GM18519 (cell line): ENCODE results near the gene IGF1R.

ENCODE experiments used
- ATAC-seq: cut with Tn5 transposase; IDR thresholded peaks from one replicate; pipeline ENCODE4 v1.9.1; 2021; ENCODE audit warnings: mild to moderate bottlenecking, moderate library complexity; ENCODE audit not compliant: unreplicated experiment, low FRiP score

The IGF1R gene

GRCh38 chr15:98767692-98768091 is 119.4 kb downstream of the IGF1R start:
- ATAC-seq = no peak

GRCh38 chr15:98769867-98770266 is 121.5 kb downstream of the IGF1R start:
- no peak for ATAC-seq

DNA sequence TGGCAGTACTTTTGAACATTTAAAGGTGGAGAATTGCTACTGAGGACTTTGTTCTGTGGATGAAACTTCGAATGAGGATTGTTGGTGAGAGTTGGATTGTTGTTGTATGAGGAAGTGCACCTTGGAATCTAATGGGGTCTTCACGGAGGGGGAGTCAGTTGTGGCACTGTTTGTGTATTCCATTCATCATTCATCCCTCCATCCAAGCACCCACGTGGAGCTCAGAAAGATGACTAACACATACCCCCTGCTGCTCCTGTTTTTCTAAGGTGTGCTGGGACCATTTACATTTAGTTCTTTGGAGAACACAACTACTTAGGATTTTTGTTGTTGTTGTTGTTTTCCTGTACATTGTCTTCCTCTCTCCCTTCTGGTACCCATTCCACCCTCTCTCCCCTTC is 122.6 kb downstream of the IGF1R start:
- no peak for ATAC-seq

DNA sequence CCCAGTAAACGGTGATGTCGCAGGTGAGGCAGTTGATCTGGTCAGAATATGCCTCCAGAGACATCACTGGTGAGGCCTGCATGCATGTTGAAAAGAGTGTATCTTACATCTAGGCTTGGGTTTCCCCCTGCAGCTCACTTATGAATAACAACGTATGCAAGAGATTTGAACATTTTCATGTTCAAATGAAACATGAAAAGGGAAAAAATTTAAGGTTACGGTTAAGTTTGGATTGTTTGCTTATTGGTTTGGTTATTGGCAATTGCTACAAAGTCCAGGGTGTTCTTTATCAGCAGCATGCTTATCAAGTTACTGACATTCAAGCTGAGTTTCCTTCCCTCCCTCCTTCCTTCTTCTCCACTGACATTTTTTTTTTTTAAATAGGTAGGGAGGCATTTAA is 123.2 kb downstream of the IGF1R start:
- no peak for ATAC-seq

DNA sequence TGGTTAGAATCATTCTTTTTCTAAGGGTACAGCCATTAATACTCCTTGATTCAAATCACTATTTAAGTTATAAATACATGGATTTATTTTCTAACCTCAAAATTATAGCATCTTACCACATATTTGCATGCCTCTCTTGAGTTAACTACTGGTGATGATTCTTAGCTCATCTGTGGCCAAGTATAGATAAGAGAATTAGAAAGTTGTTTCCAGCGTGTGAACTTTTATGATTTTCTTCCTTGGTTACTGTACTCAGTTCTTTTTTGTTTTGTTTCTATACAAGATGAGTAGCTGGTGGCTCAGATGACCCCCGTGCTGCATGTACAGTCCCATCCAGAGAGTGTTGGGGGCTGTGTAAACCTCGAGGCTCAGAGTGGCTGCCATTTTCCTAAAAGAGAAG is 124.6 kb downstream of the IGF1R start:
- ATAC-seq = peak; percentile 32

GRCh38 chr15:98773616-98774015 is 125.3 kb downstream of the IGF1R start:
- no peak for ATAC-seq

DNA sequence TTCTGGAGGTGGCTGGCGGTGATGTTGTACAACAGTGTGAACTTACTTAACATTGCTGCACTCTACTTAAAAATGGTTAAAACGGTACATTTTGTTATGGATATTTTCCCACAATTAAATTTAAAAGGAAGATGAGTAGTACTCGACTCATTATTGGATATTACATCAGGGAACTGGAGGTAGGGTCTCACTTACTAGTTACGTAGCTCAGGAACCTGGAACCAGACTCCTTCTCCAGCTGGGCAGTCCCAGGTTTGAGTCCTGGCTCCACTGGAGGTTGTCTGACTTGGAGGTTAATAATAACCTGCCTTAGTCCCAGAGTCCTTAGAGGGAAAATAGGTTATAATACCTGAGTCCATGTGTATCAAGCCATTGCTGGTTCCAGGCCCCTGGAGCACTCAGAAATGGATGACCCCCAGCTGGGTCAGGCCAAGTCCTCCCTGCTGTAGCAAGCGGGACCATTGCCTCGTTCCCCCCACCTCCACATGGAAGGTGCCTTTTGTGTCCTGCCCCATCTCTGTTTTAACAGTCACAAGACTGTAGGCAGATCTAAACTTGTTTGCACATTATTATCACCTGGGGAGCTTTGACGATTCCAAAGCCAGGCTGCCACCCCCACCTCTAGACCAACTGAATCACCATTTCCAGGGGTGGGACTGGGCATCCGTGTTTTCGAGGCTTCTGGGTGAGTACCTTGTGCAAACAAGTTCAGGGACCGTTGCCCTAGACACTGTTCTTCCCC is 126.6 kb downstream of the IGF1R start:
- no peak for ATAC-seq

- no peak for ATAC-seq
Observed at GRCh38 chr15:98775498-98776230, 127.3 kb downstream of the IGF1R start.

- peak; percentile 51 for ATAC-seq
Observed at GRCh38 chr15:98776607-98777281, 128.4 kb downstream of the IGF1R start.

DNA sequence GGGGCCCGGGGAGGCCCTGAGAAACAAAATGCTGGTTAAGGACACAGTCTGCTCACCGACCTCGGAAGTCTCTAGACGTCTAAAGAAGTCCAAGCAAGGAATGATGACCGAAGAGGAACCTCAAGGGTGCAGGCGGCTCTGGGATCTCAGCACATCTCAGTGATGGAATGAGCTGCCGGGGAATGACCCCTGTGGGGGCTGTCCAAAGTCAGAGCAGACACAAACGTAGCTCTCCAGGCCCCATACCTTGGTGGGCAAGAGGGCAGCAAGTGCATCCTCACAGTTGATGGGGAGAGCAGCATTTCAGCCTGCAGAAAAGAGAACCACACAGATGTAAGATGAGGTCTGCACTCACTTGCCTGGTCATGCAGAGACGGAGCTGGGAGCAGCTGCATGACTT is 129.1 kb downstream of the IGF1R start:
- no peak for ATAC-seq

DNA sequence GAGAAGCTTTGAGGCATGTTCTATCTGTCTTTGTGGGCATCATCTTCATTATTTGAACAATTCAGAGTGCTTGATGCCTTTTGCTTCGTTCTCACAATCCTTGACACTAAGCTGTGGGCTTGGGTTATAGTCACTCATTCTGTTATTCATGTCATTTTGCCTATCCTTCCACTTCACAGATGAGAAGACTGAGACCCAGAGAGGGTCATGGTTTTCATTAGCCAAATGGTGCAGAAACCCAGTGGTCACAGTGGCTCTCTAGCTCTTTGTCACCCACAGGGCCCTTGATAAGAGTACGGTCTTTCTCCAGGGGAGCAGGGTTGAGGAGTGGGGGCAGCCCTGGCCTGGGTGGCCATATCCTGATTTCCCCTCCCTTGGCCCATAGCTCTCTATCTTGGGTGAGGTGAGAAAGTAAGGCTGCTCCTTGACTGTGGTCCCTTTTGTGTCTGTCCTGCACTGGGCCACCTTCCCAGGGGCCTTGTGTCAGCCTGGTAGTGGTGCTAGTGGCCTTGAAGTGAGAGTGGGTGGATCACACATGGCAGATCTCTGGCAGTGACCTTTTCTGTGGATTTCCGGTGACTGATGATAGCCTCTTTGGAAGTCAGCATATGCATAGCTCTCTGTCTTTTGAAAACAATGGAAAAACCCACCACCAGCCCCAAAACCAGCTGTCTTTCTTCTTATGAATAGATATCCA is 130.1 kb downstream of the IGF1R start:
- no peak for ATAC-seq

DNA sequence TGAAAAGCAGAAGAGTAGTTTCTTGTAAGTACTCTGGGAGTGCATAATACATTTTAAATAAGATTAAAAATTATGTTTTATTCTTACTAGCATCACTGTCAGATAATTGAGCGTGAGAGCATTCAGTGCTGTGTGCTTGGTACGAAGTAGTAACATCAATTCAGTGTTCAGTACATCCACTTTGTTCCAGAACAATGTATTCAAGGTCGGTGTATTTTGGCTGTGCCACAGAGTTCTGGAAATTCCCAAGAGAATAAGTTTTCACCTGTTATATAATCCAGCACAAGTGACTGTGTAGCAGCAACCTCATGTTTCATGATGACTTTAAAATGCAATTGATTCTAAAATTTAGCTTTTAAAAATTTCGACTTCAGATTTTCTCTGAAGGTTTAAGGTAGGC is 130.6 kb downstream of the IGF1R start:
- no peak for ATAC-seq

- ATAC-seq = peak; percentile 53
Observed at GRCh38 chr15:98779463-98780071, 131.2 kb downstream of the IGF1R start.

GRCh38 chr15:98781838-98782237 is 133.5 kb downstream of the IGF1R start:
- ATAC-seq = no peak

DNA sequence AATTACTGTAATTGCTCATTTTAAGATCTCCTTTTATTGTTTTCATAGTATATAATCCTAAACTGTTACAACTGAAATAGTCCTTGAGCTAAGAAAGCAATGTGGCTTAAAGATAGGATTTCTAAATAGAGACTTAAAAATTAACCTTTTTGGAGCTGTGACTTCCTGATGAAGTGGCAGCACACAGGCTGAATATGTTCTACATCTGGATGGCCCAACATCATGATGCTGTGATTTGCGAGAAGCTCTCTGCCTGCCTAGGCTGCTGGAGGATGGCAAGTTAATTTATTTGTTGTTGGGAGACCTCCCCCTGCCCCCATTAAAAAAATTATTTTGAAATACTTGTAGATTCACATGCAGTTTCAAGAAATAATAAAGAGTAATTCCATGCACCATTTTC is 134.5 kb downstream of the IGF1R start:
- ATAC-seq = no peak

GRCh38 chr15:98785431-98785806 is 137.1 kb downstream of the IGF1R start:
- ATAC-seq = no peak

DNA sequence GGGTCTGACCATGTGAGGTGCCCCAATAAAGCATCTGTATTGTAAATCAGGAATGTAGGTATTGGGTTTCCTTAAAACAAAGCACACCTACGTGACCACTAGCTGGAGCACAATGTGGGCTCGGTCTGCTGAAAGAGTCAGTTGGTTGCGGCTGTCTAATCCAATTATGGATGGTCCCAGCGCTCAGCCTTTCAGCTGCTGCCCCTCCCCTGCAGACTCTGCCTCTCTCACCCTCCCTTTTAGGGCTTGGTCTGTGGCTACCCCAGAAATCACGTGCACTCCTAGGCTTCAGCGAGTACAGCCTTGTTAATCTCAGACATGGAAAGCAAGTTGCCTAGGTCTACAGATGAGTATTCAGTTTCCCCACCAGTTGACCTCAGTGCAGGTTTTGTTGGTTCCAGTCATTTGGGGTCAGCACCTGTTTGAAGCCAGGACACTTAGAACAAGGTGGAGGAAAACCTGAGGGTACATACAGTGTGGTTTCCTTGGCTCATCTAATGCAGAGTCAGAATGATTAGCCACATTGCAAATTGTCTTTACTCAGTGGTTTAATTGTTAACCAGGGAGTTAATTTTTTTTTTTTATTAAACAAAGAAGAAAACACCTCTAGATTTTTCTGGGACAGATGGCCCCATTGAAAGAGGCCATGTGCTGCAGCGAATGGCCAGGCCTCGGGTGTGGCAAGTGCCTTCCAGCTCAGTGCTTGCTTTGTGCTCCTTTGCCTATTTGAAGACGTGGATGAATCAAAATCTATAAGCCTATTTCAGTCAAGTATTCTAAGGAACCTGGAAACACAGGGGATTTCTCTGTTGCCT is 137.7 kb downstream of the IGF1R start:
- ATAC-seq = no peak

GRCh38 chr15:98786717-98787116 is 138.4 kb downstream of the IGF1R start:
- no peak for ATAC-seq

DNA sequence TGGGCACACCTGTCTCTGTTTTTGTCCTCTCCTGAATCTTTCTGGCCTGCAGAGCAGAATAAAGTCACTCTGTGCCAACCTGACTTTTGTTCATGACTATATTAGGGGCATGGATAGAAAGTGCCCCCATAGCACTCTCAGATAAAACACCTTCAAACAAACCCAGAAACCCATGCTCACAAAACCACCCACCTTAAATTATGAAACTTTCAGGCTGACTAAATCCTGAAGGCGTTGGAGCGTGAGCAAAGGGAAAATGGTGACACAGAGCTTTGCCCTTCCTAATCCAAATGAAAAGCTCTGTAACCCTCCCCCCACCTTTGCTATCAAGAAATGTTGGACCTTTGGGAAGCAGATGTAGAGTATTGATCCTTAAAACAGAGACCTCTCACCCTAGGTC is 138.9 kb downstream of the IGF1R start:
- no peak for ATAC-seq
